Measurements from ENCODE around the gene TCL1A. TPM values are rescaled to one million over a fixed set of nuclear protein-coding genes. Genes with fewer than 3 reads are reported as not detected.

Gene TCL1A
- total and polyA plus RNA-seq, 4 donors: 0.14 to 17.2 (median 0.68) TPM

DNA sequence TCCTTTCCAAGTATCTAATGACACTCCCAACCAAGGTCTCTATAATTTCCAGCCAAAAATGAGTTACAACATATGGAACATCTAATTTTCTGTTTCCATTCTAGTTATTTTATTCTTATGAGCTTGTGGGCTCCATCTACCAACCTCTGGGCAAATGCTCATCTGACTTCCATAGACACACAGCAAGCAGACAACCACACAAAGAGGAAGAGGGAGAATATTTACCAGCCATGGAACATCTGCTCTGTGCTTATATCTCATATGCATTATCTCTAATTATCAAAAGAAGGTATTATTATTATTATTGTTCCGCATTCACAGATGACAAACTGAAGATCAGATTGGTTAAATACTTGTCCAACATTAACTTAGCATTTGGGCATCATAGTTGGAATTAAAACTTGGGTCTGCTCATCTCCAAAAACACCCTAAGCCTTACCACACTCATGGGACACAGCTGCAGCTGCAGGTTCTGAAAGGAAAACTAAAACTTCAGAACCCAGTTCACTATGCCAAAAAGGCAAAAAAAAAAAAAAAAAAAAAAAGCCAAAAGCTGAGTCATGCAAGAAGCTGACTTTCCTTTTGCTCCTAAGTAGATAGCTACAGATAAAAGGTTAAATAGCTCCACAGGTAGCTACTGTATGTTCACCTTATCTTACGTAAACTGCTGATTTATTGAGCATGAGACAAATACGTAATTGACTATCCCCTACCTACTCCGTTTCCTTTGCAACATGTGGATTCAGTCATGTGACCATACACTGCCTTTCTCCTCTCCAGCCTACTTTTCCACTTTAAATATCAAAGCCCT, 51.3 kb downstream of the TCL1A start (continued):
- TF ChIP-seq GABPA (IDR thresholded peaks at IDR 0.05 in 1 of 2, conservative IDR thresholded peaks at IDR 0.05 in 1 of 2) (no peak), FOXA2 (IDR thresholded peaks at IDR 0.05) (no peak), SP1 (IDR thresholded peaks at IDR 0.05) (no peak), NR2F2 (IDR thresholded peaks at IDR 0.05) (no peak), YY1 (IDR thresholded peaks at IDR 0.05) (no peak), HNF4G (IDR thresholded peaks at IDR 0.05) (no peak), RAD21 (IDR thresholded peaks at IDR 0.05) (no peak)
- TF ChIP-seq, protein P1, sequence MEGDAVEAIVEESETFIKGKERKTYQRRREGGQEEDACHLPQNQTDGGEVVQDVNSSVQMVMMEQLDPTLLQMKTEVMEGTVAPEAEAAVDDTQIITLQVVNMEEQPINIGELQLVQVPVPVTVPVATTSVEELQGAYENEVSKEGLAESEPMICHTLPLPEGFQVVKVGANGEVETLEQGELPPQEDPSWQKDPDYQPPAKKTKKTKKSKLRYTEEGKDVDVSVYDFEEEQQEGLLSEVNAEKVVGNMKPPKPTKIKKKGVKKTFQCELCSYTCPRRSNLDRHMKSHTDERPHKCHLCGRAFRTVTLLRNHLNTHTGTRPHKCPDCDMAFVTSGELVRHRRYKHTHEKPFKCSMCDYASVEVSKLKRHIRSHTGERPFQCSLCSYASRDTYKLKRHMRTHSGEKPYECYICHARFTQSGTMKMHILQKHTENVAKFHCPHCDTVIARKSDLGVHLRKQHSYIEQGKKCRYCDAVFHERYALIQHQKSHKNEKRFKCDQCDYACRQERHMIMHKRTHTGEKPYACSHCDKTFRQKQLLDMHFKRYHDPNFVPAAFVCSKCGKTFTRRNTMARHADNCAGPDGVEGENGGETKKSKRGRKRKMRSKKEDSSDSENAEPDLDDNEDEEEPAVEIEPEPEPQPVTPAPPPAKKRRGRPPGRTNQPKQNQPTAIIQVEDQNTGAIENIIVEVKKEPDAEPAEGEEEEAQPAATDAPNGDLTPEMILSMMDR (IDR thresholded peaks at IDR 0.05; ENCODE audit: low read depth, low read length, missing input control): no peak

GRCh38 chr14:95660651-95661515, 53.0 kb downstream of the TCL1A start:
- Histone ChIP-seq H3K9ac (ENCODE audit: low read depth in 1 of 2, low read length in 2 of 2) (no peak overlapping the region), H3K36me3 (ENCODE audit: control insufficient read depth in 4 of 4, insufficient read depth in 3 of 4, low read depth in 1 of 4, low read length in 3 of 4) (no peaks in the 10 kb centered on the region), H3K27ac (ENCODE audit: low read depth in 1 of 2, low read length in 2 of 2) (no peak overlapping the region), H3K4me3 (ENCODE audit: low read depth in 1 of 3, low read length in 3 of 3) (no peak overlapping the region), H3K9me3 (ENCODE audit: control insufficient read depth in 4 of 4, low read length in 3 of 4) (peaks cover 0 to 2% (median 0%) of the 10 kb centered on the region in 4 donors), H3K27me3 (ENCODE audit: control insufficient read depth in 4 of 4, insufficient read depth in 4 of 4, low read length in 3 of 4) (no peaks in the 10 kb centered on the region), H3K4me1 (ENCODE audit: control insufficient read depth in 4 of 4, insufficient read depth in 4 of 4, low read length in 3 of 4) (peaks cover 0 to 9% (median 2%) of the 10 kb centered on the region in 4 donors)
- no peak for DNase-seq (ENCODE audit: low spot score)
- no peak for TF ChIP-seq MAX (IDR thresholded peaks at IDR 0.05)
- no peak for TF ChIP-seq NR2F2 (IDR thresholded peaks at IDR 0.05)
- TF ChIP-seq FOXA2 (IDR thresholded peaks at IDR 0.05): no peak
- no peak for TF ChIP-seq TAF1 (conservative IDR thresholded peaks at IDR 0.05)
- TF ChIP-seq HNF4G (IDR thresholded peaks at IDR 0.05): no peak
- no peak for TF ChIP-seq EGR1 (IDR thresholded peaks at IDR 0.05; ENCODE audit: low read depth in 2 of 2)
- TF ChIP-seq RXRA (IDR thresholded peaks at IDR 0.05): no peak
- TF ChIP-seq HNF4A (conservative IDR thresholded peaks at IDR 0.05): no peak
- no peak for TF ChIP-seq GABPA (IDR thresholded peaks at IDR 0.05 in 1 of 2, conservative IDR thresholded peaks at IDR 0.05 in 1 of 2)
- no peak for TF ChIP-seq JUND (IDR thresholded peaks at IDR 0.05)
- TF ChIP-seq RAD21 (IDR thresholded peaks at IDR 0.05): no peak
- TF ChIP-seq ATF3 (IDR thresholded peaks at IDR 0.05): no peak
- WGBS: 41% methylated on average over 13 of the region's 13 CpGs

- Histone ChIP-seq H3K4me3 (ENCODE audit: low read depth in 1 of 3, low read length in 3 of 3) (no peak overlapping the region), H3K9me3 (ENCODE audit: control insufficient read depth in 4 of 4, low read length in 3 of 4) (peaks cover 0 to 2% (median 0%) of the 10 kb centered on the region in 4 donors), H3K27ac (ENCODE audit: low read depth in 1 of 2, low read length in 2 of 2) (no peak overlapping the region), H3K27me3 (ENCODE audit: control insufficient read depth in 4 of 4, insufficient read depth in 4 of 4, low read length in 3 of 4) (no peaks in the 10 kb centered on the region), H3K9ac (ENCODE audit: low read depth in 1 of 2, low read length in 2 of 2) (no peak overlapping the region), H3K36me3 (ENCODE audit: control insufficient read depth in 4 of 4, insufficient read depth in 3 of 4, low read depth in 1 of 4, low read length in 3 of 4) (no peaks in the 10 kb centered on the region), H3K4me1 (ENCODE audit: control insufficient read depth in 4 of 4, insufficient read depth in 4 of 4, low read length in 3 of 4) (peaks cover 0 to 9% (median 2%) of the 10 kb centered on the region in 4 donors)
- no peak for DNase-seq (ENCODE audit: low spot score)
- WGBS: 73% methylated on average over 5 of the region's 5 CpGs
- TF ChIP-seq JUND (IDR thresholded peaks at IDR 0.05) (no peak), FOXA1 (IDR thresholded peaks at IDR 0.05) (no peak), HNF4A (conservative IDR thresholded peaks at IDR 0.05) (no peak), GABPA (IDR thresholded peaks at IDR 0.05 in 1 of 2, conservative IDR thresholded peaks at IDR 0.05 in 1 of 2) (no peak), EGR1 (IDR thresholded peaks at IDR 0.05; ENCODE audit: low read depth in 2 of 2) (no peak), HNF4G (IDR thresholded peaks at IDR 0.05) (no peak), NR2F2 (IDR thresholded peaks at IDR 0.05) (no peak), YY1 (IDR thresholded peaks at IDR 0.05) (no peak), SP1 (IDR thresholded peaks at IDR 0.05) (no peak), MAX (IDR thresholded peaks at IDR 0.05) (no peak), TAF1 (conservative IDR thresholded peaks at IDR 0.05) (no peak), RAD21 (IDR thresholded peaks at IDR 0.05) (no peak)
- TF ChIP-seq, protein P2, sequence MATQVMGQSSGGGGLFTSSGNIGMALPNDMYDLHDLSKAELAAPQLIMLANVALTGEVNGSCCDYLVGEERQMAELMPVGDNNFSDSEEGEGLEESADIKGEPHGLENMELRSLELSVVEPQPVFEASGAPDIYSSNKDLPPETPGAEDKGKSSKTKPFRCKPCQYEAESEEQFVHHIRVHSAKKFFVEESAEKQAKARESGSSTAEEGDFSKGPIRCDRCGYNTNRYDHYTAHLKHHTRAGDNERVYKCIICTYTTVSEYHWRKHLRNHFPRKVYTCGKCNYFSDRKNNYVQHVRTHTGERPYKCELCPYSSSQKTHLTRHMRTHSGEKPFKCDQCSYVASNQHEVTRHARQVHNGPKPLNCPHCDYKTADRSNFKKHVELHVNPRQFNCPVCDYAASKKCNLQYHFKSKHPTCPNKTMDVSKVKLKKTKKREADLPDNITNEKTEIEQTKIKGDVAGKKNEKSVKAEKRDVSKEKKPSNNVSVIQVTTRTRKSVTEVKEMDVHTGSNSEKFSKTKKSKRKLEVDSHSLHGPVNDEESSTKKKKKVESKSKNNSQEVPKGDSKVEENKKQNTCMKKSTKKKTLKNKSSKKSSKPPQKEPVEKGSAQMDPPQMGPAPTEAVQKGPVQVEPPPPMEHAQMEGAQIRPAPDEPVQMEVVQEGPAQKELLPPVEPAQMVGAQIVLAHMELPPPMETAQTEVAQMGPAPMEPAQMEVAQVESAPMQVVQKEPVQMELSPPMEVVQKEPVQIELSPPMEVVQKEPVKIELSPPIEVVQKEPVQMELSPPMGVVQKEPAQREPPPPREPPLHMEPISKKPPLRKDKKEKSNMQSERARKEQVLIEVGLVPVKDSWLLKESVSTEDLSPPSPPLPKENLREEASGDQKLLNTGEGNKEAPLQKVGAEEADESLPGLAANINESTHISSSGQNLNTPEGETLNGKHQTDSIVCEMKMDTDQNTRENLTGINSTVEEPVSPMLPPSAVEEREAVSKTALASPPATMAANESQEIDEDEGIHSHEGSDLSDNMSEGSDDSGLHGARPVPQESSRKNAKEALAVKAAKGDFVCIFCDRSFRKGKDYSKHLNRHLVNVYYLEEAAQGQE (IDR thresholded peaks at IDR 0.05): no peak
- TF ChIP-seq, protein P3, sequence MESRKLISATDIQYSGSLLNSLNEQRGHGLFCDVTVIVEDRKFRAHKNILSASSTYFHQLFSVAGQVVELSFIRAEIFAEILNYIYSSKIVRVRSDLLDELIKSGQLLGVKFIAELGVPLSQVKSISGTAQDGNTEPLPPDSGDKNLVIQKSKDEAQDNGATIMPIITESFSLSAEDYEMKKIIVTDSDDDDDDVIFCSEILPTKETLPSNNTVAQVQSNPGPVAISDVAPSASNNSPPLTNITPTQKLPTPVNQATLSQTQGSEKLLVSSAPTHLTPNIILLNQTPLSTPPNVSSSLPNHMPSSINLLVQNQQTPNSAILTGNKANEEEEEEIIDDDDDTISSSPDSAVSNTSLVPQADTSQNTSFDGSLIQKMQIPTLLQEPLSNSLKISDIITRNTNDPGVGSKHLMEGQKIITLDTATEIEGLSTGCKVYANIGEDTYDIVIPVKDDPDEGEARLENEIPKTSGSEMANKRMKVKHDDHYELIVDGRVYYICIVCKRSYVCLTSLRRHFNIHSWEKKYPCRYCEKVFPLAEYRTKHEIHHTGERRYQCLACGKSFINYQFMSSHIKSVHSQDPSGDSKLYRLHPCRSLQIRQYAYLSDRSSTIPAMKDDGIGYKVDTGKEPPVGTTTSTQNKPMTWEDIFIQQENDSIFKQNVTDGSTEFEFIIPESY (IDR thresholded peaks at IDR 0.05): no peak
These were observed 53.9 kb downstream of the TCL1A start for GRCh38 chr14:95659990-95660385.

All from liver (tissue), 9 donors.